HepG2 (cell line): ENCODE measurements around the gene LTA4H. TPM values are rescaled to one million over a fixed set of nuclear protein-coding genes. Genes with fewer than 3 reads are reported as not detected.
A peak's percentile ranks its signal among the peaks of the same experiment; 100 is the strongest.

Experiments
- ATAC-seq: fragments of 200-7000 bp; cut with Tn5 transposase; 3 replicates; pipeline ENCODE4 v1.9.1; 2020; ENCODE audit warnings: mild to moderate bottlenecking, moderate library complexity
- BruUV-seq: library from RNA; stranded (reverse); fragments of 400-500 nt; replicated peaks from 2 replicates; lab custom pipeline; 2021; lab: Mats Ljungman, UMichigan
- CTCF ChIA-PET: fragments of 300-600 bp; formaldehyde crosslinking; extraction: SDS; loops from one replicate; lab custom pipeline; 2021; ENCODE audit warnings: low total read pairs, inconsistent platforms, low intra/inter-chr PET ratio; lab: Yijun Ruan, JAX
- POLR2A ChIA-PET: fragments of 350-600 bp; sonication (Branson Sonifier 250); formaldehyde crosslinking; loops from one replicate; lab custom pipeline; 2020; ENCODE audit warnings: antibody characterized with exemption, inconsistent platforms; lab: Yijun Ruan, JAX
- DNase-seq: peaks from one replicate; pipeline ENCODE4 v3.0.0-alpha.2; 2015; ENCODE audit warnings: low spot score
- FAIRE-seq: peaks from 3 replicates; lab custom pipeline; 2011; peaks lifted over from hg19 to GRCh38; lab: Jason Lieb, UNC
- H2AFZ ChIP-seq: one replicate; pipeline ENCODE4 v1.6.1; 2011; ENCODE audit warnings: low read length, inconsistent platforms
- H3K27ac ChIP-seq: fragments of 300-600 bp; 3 replicates; pipeline ENCODE4 v1.8.0; 2011; ENCODE audit warnings: mixed run types, mild to moderate bottlenecking, mixed read lengths, low read length, inconsistent platforms; ENCODE audit not compliant: insufficient read depth; ENCODE audit errors: extremely low read length
- H3K27me3 ChIP-seq, 2 experiments: fragments of 200-600 bp in 1 of 2; 2 replicates in 1 of 2; 3 replicates in 1 of 2; pipeline versions ENCODE4 v1.6.0 to v1.8.0; 2011; ENCODE audit warnings: low read length in 2 of 2, mild to moderate bottlenecking in 2 of 2, moderate library complexity in 2 of 2, inconsistent platforms in 1 of 2; ENCODE audit not compliant: insufficient read depth in 2 of 2, control insufficient read depth in 1 of 2
- H3K36me3 ChIP-seq, 2 experiments: fragments of 200-600 bp in 1 of 2; replicated peaks in 1 of 2; 2 replicates in 1 of 2; 3 replicates in 1 of 2; pipeline versions ENCODE4 v1.5.1 to v1.8.0; 2011; ENCODE audit warnings: low read length in 2 of 2, inconsistent platforms in 1 of 2; ENCODE audit not compliant: insufficient read depth in 2 of 2, control insufficient read depth in 1 of 2
- H3K4me1 ChIP-seq: 2 replicates; pipeline ENCODE4 v1.5.1; 2012; ENCODE audit warnings: low read length, inconsistent platforms; ENCODE audit not compliant: insufficient read depth
- H3K4me2 ChIP-seq: 2 replicates; pipeline ENCODE4 v1.6.0; 2011; ENCODE audit warnings: low read depth, low read length, inconsistent platforms
- H3K4me3 ChIP-seq, 3 experiments: fragments of 200-600 bp in 1 of 3; sonication (generic), shearing (Covaris generic) in 1 of 3; replicated peaks in 1 of 3; 2 replicates each; pipeline ENCODE4 v1.5.1; 2011 to 2016; ENCODE audit warnings: low read length in 3 of 3, inconsistent platforms in 2 of 3, low read depth in 2 of 3, mild to moderate bottlenecking in 2 of 3, control low read depth in 1 of 3, mixed read lengths in 1 of 3; ENCODE audit not compliant: insufficient read depth in 1 of 3
- H3K79me2 ChIP-seq: one replicate; pipeline ENCODE4 v1.6.1; 2011; ENCODE audit warnings: low read length, inconsistent platforms; ENCODE audit not compliant: insufficient read depth
- H3K9ac ChIP-seq: 2 replicates; pipeline ENCODE4 v1.6.0; 2011; ENCODE audit warnings: mild to moderate bottlenecking, low read depth, low read length, inconsistent platforms; ENCODE audit not compliant: insufficient read depth
- H3K9me3 ChIP-seq: 2 replicates; pipeline ENCODE4 v1.5.1; 2012; ENCODE audit warnings: mild to moderate bottlenecking, low read length
- H4K20me1 ChIP-seq: 2 replicates; pipeline ENCODE4 v1.6.0; 2011; ENCODE audit warnings: inconsistent platforms, mild to moderate bottlenecking, low read length, moderate library complexity; ENCODE audit not compliant: insufficient read depth
- ARNT ChIP-seq: fragments of 450-650 bp; IDR thresholded peaks from 2 replicates; pipeline ENCODE4 v1.6.1; 2017
- BCL6 ChIP-seq: IDR thresholded peaks from 2 replicates; pipeline ENCODE4 v1.6.1; 2016; ENCODE audit warnings: missing genetic modification reagents, missing compliant biosample characterization
- BORCS8-MEF2B ChIP-seq: sonication (generic); formaldehyde crosslinking; IDR thresholded peaks from 2 replicates; pipeline ENCODE4 v1.8.0; 2022; ENCODE audit warnings: mild to moderate bottlenecking, missing genetic modification reagents
- IKZF1 ChIP-seq: fragments of 450-650 bp; IDR thresholded peaks from 2 replicates; pipeline ENCODE4 v1.7.1; 2016
- MEIS1 ChIP-seq: sonication (generic); formaldehyde crosslinking; IDR thresholded peaks from 2 replicates; pipeline ENCODE4 v1.9.0; 2021; ENCODE audit warnings: mild to moderate bottlenecking, missing genetic modification reagents, moderate library complexity, borderline replicate concordance
- PRPF4 ChIP-seq: fragments of 200-400 bp; formaldehyde crosslinking; IDR thresholded peaks from 2 replicates; pipeline ENCODE4 v1.6.1; 2016; ENCODE audit warnings: low read length, low read depth; ENCODE audit not compliant: poor library complexity, severe bottlenecking
- SRSF9 ChIP-seq: fragments of 200-400 bp; formaldehyde crosslinking; IDR thresholded peaks from 2 replicates; pipeline ENCODE4 v1.6.1; 2018; ENCODE audit warnings: borderline replicate concordance, mild to moderate bottlenecking, low read depth, low read length; ENCODE audit not compliant: insufficient read depth, poor library complexity, severe bottlenecking
- TCF12 ChIP-seq, 2 experiments: fragments of 450-650 bp in 1 of 2; sonication (generic) in 1 of 2; formaldehyde crosslinking in 1 of 2; IDR thresholded peaks; 2 replicates each; pipeline versions ENCODE4 v1.6.1 to v1.8.0; 2017 to 2022; ENCODE audit warnings: antibody characterized with exemption in 1 of 2, mild to moderate bottlenecking in 1 of 2, missing genetic modification reagents in 1 of 2, moderate library complexity in 1 of 2
- TCF7L2 ChIP-seq: IDR thresholded peaks from 2 replicates; pipeline ENCODE4 v1.6.1; 2011; ENCODE audit warnings: mild to moderate bottlenecking, low read depth, low read length, moderate library complexity
- ZNF136 ChIP-seq: sonication (generic); formaldehyde crosslinking; IDR thresholded peaks from 2 replicates; pipeline ENCODE4 v1.8.1; 2022; ENCODE audit warnings: low read depth, mild to moderate bottlenecking, moderate library complexity, missing genetic modification reagents
- ZNF3 ChIP-seq: IDR thresholded peaks from 2 replicates; pipeline ENCODE4 v1.7.0; 2017; ENCODE audit warnings: inconsistent platforms
- ZNF367 ChIP-seq: sonication (generic); formaldehyde crosslinking; IDR thresholded peaks from 2 replicates; pipeline ENCODE4 v1.4.0; 2020; ENCODE audit warnings: missing genetic modification reagents, borderline replicate concordance
- ZNF766 ChIP-seq: sonication (generic); formaldehyde crosslinking; IDR thresholded peaks from 2 replicates; pipeline ENCODE4 v1.5.0; 2020; ENCODE audit warnings: missing genetic modification reagents, borderline replicate concordance
- WGBS: methylation state at CpG from one replicate; pipeline ENCODE4 v1.1.6; 2017; ENCODE audit warnings: low lambda C conversion rate; 5-methylcytosine and 5-hydroxymethylcytosine counted together
- in situ Hi-C: cut with HindIII; loops from 2 replicates; pipeline ENCODE4 v1.10.0; 2017; ENCODE audit warnings: low pct_unique_long_range_greater_than_20kb; ENCODE audit not compliant: extremely low pct_ligation_motif_present
- intact Hi-C: fragments of 100-400 bp; cut with micrococcal nuclease; formaldehyde crosslinking; loops from one replicate; pipeline ENCODE4 v1.10.0; 2022; ENCODE audit not compliant: unreplicated experiment
- polyA plus RNA-seq, 8 experiments: library from polyadenylated mRNA; depleted of rRNA in 3 of 8; stranded (reverse) in 7 of 8; unstranded in 1 of 8; fragments of >200 nt; fragmentation: Illumina TruSeq in 4 of 8; extraction: Trizol in 4 of 8; gene quantifications; 2 replicates each; pipeline versions ENCODE4 v1.2.1 to v1.2.3, GENCODE V29; 2011 to 2016; ENCODE audit warnings: low read depth in 4 of 8, missing spikeins in 1 of 8, mixed read lengths in 1 of 8; ENCODE audit not compliant: insufficient read depth in 1 of 8
- total RNA-seq, 5 experiments: library from RNA; depleted of rRNA; stranded (reverse); fragments of >200 nt; fragmentation: Illumina TruSeq; extraction: Trizol; gene quantifications; 2 replicates each; pipeline ENCODE4 v1.2.3, GENCODE V29; 2016; ENCODE audit warnings: low read depth in 1 of 5
- TF ChIP-seq, protein P1 (sequence below): sonication (generic); formaldehyde crosslinking; IDR thresholded peaks from 2 replicates; pipeline ENCODE4 v1.4.0; 2020; ENCODE audit warnings: missing genetic modification reagents, low read depth, mild to moderate bottlenecking, borderline replicate concordance
- TF ChIP-seq, protein P2 (sequence below): sonication (generic); formaldehyde crosslinking; IDR thresholded peaks from 2 replicates; pipeline ENCODE4 v1.4.0; 2020; ENCODE audit warnings: missing genetic modification reagents, borderline replicate concordance

The LTA4H gene
- total and polyA plus RNA-seq, 2 of the 13 experiments (the other 11 are each of a cell fraction or from before 2014, with no cell fraction given) = 87.5 to 90.4 TPM

GRCh38 chr12:96081596-96081995 is 46.2 kb upstream of the LTA4H start:
- in situ Hi-C loops = no loop called here
- H3K4me3 ChIP-seq = no peak overlapping the region
- 22% methylated on average over 3 of the region's 3 CpGs for WGBS
- DNase-seq (no peak), FAIRE-seq (no peak), ATAC-seq (no peak)
- no peaks in the 10 kb centered on the region for H3K36me3 ChIP-seq
- H2AFZ ChIP-seq = no peak overlapping the region
- no peak overlapping the region for H3K4me2 ChIP-seq
- CTCF ChIA-PET = no interaction called here
- H3K9me3 ChIP-seq = no peaks in the 10 kb centered on the region
- H3K27ac ChIP-seq = no peak overlapping the region
- BruUV-seq = no TSS peak
- no peaks in the 10 kb centered on the region for H4K20me1 ChIP-seq
- no peaks in the 10 kb centered on the region for H3K79me2 ChIP-seq
- intact Hi-C loops = no loop called here
- peaks cover 0 to 22% of the 10 kb centered on the region in 2 experiments; a peak in 1 of 5 replicates for H3K27me3 ChIP-seq
- TF ChIP-seq ZNF136 (no peak), ZNF367 (no peak), ZNF3 (peak; percentile 79), SRSF9 (no peak)
- POLR2A ChIA-PET = no interaction called here
- H3K4me1 ChIP-seq = peaks cover 7% of the 10 kb centered on the region; the same call in 1 of the 2 replicates
- H3K9ac ChIP-seq = no peak overlapping the region

DNA sequence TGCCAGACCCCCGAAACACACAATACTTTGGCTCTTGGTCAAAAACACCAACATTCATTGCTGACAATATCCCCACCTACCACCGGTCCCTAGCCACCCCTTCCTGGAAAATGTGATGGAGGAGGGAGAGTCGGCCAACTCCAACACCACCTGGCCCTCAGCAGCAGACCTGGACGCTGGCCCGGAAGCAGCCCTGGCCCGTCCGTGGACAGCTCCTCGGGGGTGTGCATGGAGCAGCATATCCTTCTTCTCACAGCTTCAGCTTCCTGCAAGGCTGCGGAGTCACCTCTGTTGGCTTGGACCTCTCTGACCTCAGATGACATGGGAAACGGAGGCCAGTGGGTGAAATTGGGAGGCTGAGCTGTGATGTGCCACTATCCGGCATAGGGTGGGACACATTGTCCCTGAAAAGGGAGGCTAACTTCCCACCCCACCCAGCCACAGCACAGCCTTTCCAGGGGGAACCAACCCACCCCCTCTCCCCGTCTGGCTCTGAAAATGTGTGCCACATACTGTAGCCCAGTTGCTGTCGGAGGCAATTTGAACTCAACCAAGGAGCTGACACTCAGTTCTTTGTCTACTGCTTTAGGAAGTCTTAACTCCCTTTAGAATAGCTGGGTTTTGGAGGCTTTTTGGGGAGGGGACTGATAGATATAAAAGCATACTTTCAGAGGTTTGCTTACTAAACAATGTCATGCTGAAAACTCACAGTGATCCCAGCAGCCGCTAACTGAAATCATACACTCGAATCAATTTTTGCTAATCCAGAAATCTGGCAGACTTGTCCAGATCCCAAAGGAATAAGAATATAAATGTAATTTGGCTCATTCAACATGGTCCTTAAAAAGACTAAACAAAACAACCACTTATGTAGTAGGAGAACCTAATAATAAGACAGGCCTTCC is 43.1 kb upstream of the LTA4H start:
- H3K9me3 ChIP-seq = no peaks in the 10 kb centered on the region
- H3K27me3 ChIP-seq = peaks cover 0 to 15% of the 10 kb centered on the region in 2 experiments; a peak in 2 of 5 replicates
- no peak overlapping the region for H2AFZ ChIP-seq
- DNase-seq (no peak), FAIRE-seq (no peak), ATAC-seq (no peak; the same call in 2 of the 3 replicates)
- H4K20me1 ChIP-seq = no peaks in the 10 kb centered on the region
- H3K36me3 ChIP-seq = no peaks in the 10 kb centered on the region
- BruUV-seq = no TSS peak
- POLR2A ChIA-PET = no interaction called here
- CTCF ChIA-PET = no interaction called here
- WGBS = 45% methylated on average over 6 of the region's 15 CpGs
- no peaks in the 10 kb centered on the region for H3K79me2 ChIP-seq
- no peak overlapping the region for H3K9ac ChIP-seq
- in situ Hi-C loops (no loop called here), intact Hi-C loops (no loop called here)
- peaks cover 7% of the 10 kb centered on the region; the same call in 1 of the 2 replicates for H3K4me1 ChIP-seq
- no peak overlapping the region for H3K27ac ChIP-seq
- no peak overlapping the region for H3K4me3 ChIP-seq
- no peak overlapping the region for H3K4me2 ChIP-seq
- TF ChIP-seq, protein P1, sequence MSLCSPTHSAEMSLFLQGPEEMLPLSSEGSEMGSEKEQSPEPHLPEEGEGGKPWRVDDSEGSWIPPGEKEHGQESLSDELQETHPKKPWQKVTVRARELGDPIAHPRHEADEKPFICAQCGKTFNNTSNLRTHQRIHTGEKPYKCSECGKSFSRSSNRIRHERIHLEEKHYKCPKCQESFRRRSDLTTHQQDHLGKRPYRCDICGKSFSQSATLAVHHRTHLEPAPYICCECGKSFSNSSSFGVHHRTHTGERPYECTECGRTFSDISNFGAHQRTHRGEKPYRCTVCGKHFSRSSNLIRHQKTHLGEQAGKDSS = no peak
- TF ChIP-seq TCF12 (IDR thresholded peaks at IDR 0.05) (no peak), TCF12 (CRISPR knock-in tag; IDR thresholded peaks at IDR 0.05) (no peak), BORCS8-MEF2B (CRISPR knock-in tag) (no peak), ARNT (no peak), TCF7L2 (no peak), ZNF766 (no peak), PRPF4 (no peak), MEIS1 (CRISPR knock-in tag) (no peak), BCL6 (CRISPR knock-in tag) (no peak), IKZF1 (no peak)
- TF ChIP-seq, protein P2, sequence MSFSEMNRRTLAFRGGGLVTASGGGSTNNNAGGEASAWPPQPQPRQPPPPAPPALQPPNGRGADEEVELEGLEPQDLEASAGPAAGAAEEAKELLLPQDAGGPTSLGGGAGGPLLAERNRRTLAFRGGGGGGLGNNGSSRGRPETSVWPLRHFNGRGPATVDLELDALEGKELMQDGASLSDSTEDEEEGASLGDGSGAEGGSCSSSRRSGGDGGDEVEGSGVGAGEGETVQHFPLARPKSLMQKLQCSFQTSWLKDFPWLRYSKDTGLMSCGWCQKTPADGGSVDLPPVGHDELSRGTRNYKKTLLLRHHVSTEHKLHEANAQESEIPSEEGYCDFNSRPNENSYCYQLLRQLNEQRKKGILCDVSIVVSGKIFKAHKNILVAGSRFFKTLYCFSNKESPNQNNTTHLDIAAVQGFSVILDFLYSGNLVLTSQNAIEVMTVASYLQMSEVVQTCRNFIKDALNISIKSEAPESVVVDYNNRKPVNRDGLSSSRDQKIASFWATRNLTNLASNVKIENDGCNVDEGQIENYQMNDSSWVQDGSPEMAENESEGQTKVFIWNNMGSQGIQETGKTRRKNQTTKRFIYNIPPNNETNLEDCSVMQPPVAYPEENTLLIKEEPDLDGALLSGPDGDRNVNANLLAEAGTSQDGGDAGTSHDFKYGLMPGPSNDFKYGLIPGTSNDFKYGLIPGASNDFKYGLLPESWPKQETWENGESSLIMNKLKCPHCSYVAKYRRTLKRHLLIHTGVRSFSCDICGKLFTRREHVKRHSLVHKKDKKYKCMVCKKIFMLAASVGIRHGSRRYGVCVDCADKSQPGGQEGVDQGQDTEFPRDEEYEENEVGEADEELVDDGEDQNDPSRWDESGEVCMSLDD = no peak
